B cell (primary cell): Measurements from ENCODE around the gene BACH2. TPM values are rescaled to one million over a fixed set of nuclear protein-coding genes. Genes with fewer than 3 reads are reported as not detected.

Experiments
- ATAC-seq: fragments of 200-7000 bp; cut with Tn5 transposase; one replicate; pipeline ENCODE4 v1.10.0; 2021; ENCODE audit warnings: low read depth, mild to moderate bottlenecking, moderate number of reproducible peaks, moderate library complexity
- CTCF ChIA-PET: fragments of 350-600 bp; sonication (Branson Sonifier 250); formaldehyde crosslinking; loops from one replicate; lab custom pipeline; 2021; ENCODE audit warnings: antibody characterized with exemption, inconsistent platforms; lab: Charles Lee
- POLR2A ChIA-PET: fragments of 350-600 bp; sonication (Branson Sonifier 250); formaldehyde crosslinking; loops from one replicate; lab custom pipeline; 2021; ENCODE audit warnings: antibody characterized with exemption; lab: Charles Lee
- DNase-seq: peaks from one replicate; pipeline ENCODE4 v3.0.0; 2013
- H2AFZ ChIP-seq: 2 replicates; pipeline ENCODE4 v1.6.1; 2012; ENCODE audit warnings: mild to moderate bottlenecking, low read depth, low read length; ENCODE audit not compliant: insufficient read depth, poor library complexity, severe bottlenecking
- H3K27ac ChIP-seq, 2 donors: 1 replicate in 1 of 2; 2 replicates in 1 of 2; pipeline ENCODE4 v1.5.1; 2012 to 2013; ENCODE audit warnings: low read length in 2 of 2, mild to moderate bottlenecking in 2 of 2, moderate library complexity in 1 of 2
- H3K27me3 ChIP-seq, 4 experiments: fragments of 200-600 bp in 1 of 4; sonication (generic) in 1 of 4; replicated peaks in 1 of 4; 1 replicate in 2 of 4; 2 replicates in 2 of 4; pipeline versions ENCODE4 v1.6.1 to v1.7.0; 2013 to 2016; ENCODE audit warnings: low read length in 3 of 4, mild to moderate bottlenecking in 2 of 4, mixed read lengths in 1 of 4, moderate library complexity in 1 of 4; ENCODE audit not compliant: insufficient read depth in 4 of 4, control insufficient read depth in 3 of 4; ENCODE audit errors: control extremely low read depth in 1 of 4
- H3K36me3 ChIP-seq, 2 experiments: replicated peaks in 1 of 2; 1 replicate in 1 of 2; 2 replicates in 1 of 2; pipeline versions ENCODE4 v1.6.1 to v1.7.1; 2013; ENCODE audit warnings: low read length in 1 of 2; ENCODE audit not compliant: insufficient read depth in 2 of 2, control insufficient read depth in 1 of 2; ENCODE audit errors: control extremely low read depth in 1 of 2, extremely low read depth in 1 of 2
- H3K4me1 ChIP-seq, 2 donors: fragments of 200-600 bp in 1 of 2; sonication (generic) in 1 of 2; 1 replicate in 1 of 2; 2 replicates in 1 of 2; pipeline versions ENCODE4 v1.5.1 to v1.6.1; 2013 to 2017; ENCODE audit warnings: low read length in 2 of 2; ENCODE audit not compliant: control insufficient read depth in 2 of 2, insufficient read depth in 2 of 2
- H3K4me2 ChIP-seq: replicated peaks from 2 replicates; pipeline ENCODE3; 2012; ENCODE audit warnings: mild to moderate bottlenecking, low read depth, low read length; ENCODE audit not compliant: poor library complexity, severe bottlenecking
- H3K4me3 ChIP-seq, 5 experiments: fragments of 200-600 bp in 1 of 5; sonication (generic) in 1 of 5; 1 replicate in 3 of 5; 2 replicates in 2 of 5; pipeline versions ENCODE4 v1.5.1 to v1.7.0; 2011 to 2016; ENCODE audit warnings: low read length in 4 of 5, mild to moderate bottlenecking in 4 of 5, low read depth in 2 of 5, control low read depth in 1 of 5, moderate library complexity in 1 of 5; ENCODE audit not compliant: insufficient read depth in 1 of 5; ENCODE audit errors: control extremely low read depth in 1 of 5, extremely low read depth in 1 of 5
- H3K79me2 ChIP-seq: fragments of 200-600 bp; sonication (generic); one replicate; pipeline ENCODE4 v1.6.0; 2016; ENCODE audit warnings: low read length; ENCODE audit not compliant: control insufficient read depth, insufficient read depth
- H3K9ac ChIP-seq: fragments of 200-600 bp; sonication (generic); 2 replicates; pipeline ENCODE4 v1.6.1; 2017; ENCODE audit warnings: mild to moderate bottlenecking, low read length, moderate library complexity
- H3K9me3 ChIP-seq, 3 donors: one replicate each; pipeline versions ENCODE4 v1.6.1 to v1.7.1; 2013; ENCODE audit warnings: low read length in 2 of 3; ENCODE audit not compliant: control insufficient read depth in 2 of 3, insufficient read depth in 1 of 3; ENCODE audit errors: control extremely low read depth in 1 of 3
- H4K20me1 ChIP-seq: 2 replicates; pipeline ENCODE4 v1.6.0; 2012; ENCODE audit warnings: mild to moderate bottlenecking, low read length; ENCODE audit not compliant: insufficient read depth, control insufficient read depth, poor library complexity, severe bottlenecking
- H3K27ac Mint-ChIP-seq: one replicate; pipeline ENCODE4 v1.8.0; 2021; ENCODE audit warnings: mixed read lengths
- H3K27me3 Mint-ChIP-seq: one replicate; pipeline ENCODE4 v1.8.0; 2021; ENCODE audit warnings: mixed read lengths
- H3K4me1 Mint-ChIP-seq: one replicate; pipeline ENCODE4 v1.8.0; 2021; ENCODE audit warnings: mixed read lengths
- H3K4me3 Mint-ChIP-seq: one replicate; pipeline ENCODE4 v1.8.0; 2021; ENCODE audit warnings: mixed read lengths
- H3K9me3 Mint-ChIP-seq: one replicate; pipeline ENCODE4 v1.8.0; 2022; ENCODE audit warnings: mixed read lengths; ENCODE audit not compliant: insufficient read depth
- EZH2 ChIP-seq: IDR thresholded peaks from 2 replicates; pipeline ENCODE4 v1.6.1; 2012; ENCODE audit warnings: borderline replicate concordance, low read depth, mild to moderate bottlenecking, moderate library complexity, low read length; ENCODE audit not compliant: insufficient read depth, poor library complexity, severe bottlenecking
- WGBS: methylation state at CpG from one replicate; pipeline ENCODE4 v1.1.5; 2013; ENCODE audit warnings: missing lambda C conversion rate; ENCODE audit not compliant: insufficient coverage; 5-methylcytosine and 5-hydroxymethylcytosine counted together
- intact Hi-C: fragments of 100-400 bp; cut with micrococcal nuclease; formaldehyde crosslinking; loops from one replicate; pipeline ENCODE4 v1.10.0; 2022
- polyA plus RNA-seq: library from polyadenylated mRNA; depleted of rRNA; stranded (reverse); fragments of >200 nt; gene quantifications from 2 replicates; pipeline ENCODE4 v1.2.3, GENCODE V29; 2012
- total RNA-seq, 2 donors: library from RNA; stranded (reverse); fragments of 120-200 nt in 1 of 2; gene quantifications; 1 replicate in 1 of 2; 2 replicates in 1 of 2; pipeline versions ENCODE4 v1.2.3 to v1.2.4, GENCODE V29; 2013 to 2022
- TF ChIP-seq, protein P1 (sequence below): fragments of 200-600 bp; IDR thresholded peaks from one replicate; pipeline ENCODE4 v1.8.0; 2022; ENCODE audit warnings: antibody characterized with exemption, mild to moderate bottlenecking

The BACH2 gene
- total and polyA plus RNA-seq, 2 donors (not counting 1 experiment from before 2014, with no cell fraction given): 41.1 to 235 TPM

- Histone ChIP-seq H3K27ac (peak overlapping the region in 1 of 2 donors; percentile 42), H2AFZ (no peak overlapping the region), H3K9me3 (no peaks in the 10 kb centered on the region), H3K27me3 (no peaks in the 10 kb centered on the region), H3K4me3 (no peak overlapping the region), H3K79me2 (peaks cover 29% of the 10 kb centered on the region), H4K20me1 (peaks cover 85% of the 10 kb centered on the region), H3K4me2 (no peak overlapping the region), H3K9ac (no peak overlapping the region), H3K36me3 (peaks cover 10 to 59% of the 10 kb centered on the region in 2 experiments), H3K4me1 (no peaks in the 10 kb centered on the region)
- peak overlapping the region; percentile 22 for H3K27ac Mint-ChIP-seq
- no peak for ATAC-seq
- ChIA-PET CTCF (interaction anchor here (0.9 to 8.3 kb wide), 10 partner anchors 10 to 533 kb away, joined by 3 to 206 read pairs (median 4); no protein-coding TSS in a partner anchor), POLR2A (interaction anchor here (0.5 kb wide), 1 partner anchor 36 kb away, joined by 4 read pairs; no protein-coding TSS in a partner anchor)
- H3K4me3 Mint-ChIP-seq: no peak overlapping the region
- H3K27me3 Mint-ChIP-seq: no peaks in the 10 kb centered on the region
- H3K4me1 Mint-ChIP-seq: peaks cover 9% of the 10 kb centered on the region
- TF ChIP-seq, protein P1, sequence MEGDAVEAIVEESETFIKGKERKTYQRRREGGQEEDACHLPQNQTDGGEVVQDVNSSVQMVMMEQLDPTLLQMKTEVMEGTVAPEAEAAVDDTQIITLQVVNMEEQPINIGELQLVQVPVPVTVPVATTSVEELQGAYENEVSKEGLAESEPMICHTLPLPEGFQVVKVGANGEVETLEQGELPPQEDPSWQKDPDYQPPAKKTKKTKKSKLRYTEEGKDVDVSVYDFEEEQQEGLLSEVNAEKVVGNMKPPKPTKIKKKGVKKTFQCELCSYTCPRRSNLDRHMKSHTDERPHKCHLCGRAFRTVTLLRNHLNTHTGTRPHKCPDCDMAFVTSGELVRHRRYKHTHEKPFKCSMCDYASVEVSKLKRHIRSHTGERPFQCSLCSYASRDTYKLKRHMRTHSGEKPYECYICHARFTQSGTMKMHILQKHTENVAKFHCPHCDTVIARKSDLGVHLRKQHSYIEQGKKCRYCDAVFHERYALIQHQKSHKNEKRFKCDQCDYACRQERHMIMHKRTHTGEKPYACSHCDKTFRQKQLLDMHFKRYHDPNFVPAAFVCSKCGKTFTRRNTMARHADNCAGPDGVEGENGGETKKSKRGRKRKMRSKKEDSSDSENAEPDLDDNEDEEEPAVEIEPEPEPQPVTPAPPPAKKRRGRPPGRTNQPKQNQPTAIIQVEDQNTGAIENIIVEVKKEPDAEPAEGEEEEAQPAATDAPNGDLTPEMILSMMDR: no peak
- TF ChIP-seq EZH2: no peak
- DNase-seq: no peak
- intact Hi-C loops: loop anchor here (1.0 to 10.0 kb wide), 3 partner anchors 119 to 343 kb away; partner anchors contain the start of gene CASP8AP2
- 90% methylated on average over 3 of the region's 4 CpGs for WGBS
- H3K9me3 Mint-ChIP-seq: no peaks in the 10 kb centered on the region
These were observed 352.4 kb downstream of the BACH2 start for GRCh38 chr6:89944181-89944755.

GRCh38 chr6:89942601-89943000 is 354.0 kb downstream of the BACH2 start:
- Mint-ChIP-seq H3K9me3 (no peaks in the 10 kb centered on the region), H3K27ac (peak overlapping the region; percentile 22), H3K27me3 (no peaks in the 10 kb centered on the region), H3K4me3 (no peak overlapping the region), H3K4me1 (peaks cover 9% of the 10 kb centered on the region)
- no peak for TF ChIP-seq EZH2
- TF ChIP-seq, protein P1: no peak
- Histone ChIP-seq H2AFZ (no peak overlapping the region), H3K79me2 (peaks cover 16% of the 10 kb centered on the region), H3K9ac (no peak overlapping the region), H3K9me3 (no peaks in the 10 kb centered on the region), H3K27ac (no peak overlapping the region), H3K36me3 (peaks cover 14 to 48% of the 10 kb centered on the region in 2 experiments), H3K27me3 (no peaks in the 10 kb centered on the region), H4K20me1 (peaks cover 84% of the 10 kb centered on the region), H3K4me3 (no peak overlapping the region), H3K4me2 (no peak overlapping the region), H3K4me1 (no peaks in the 10 kb centered on the region)
- WGBS: 100% methylated on average over 3 of the region's 8 CpGs
- intact Hi-C loops: loop anchor here (5.0 to 10.0 kb wide), 2 partner anchors 118 to 345 kb away; partner anchors contain the start of gene CASP8AP2
- POLR2A ChIA-PET: interaction anchor here (0.5 kb wide), 1 partner anchor 559 kb away, joined by 4 read pairs; no protein-coding TSS in a partner anchor
- ATAC-seq: no peak
- no peak for DNase-seq
- CTCF ChIA-PET: interaction anchor here (0.7 to 8.3 kb wide), 7 partner anchors 12 to 535 kb away, joined by 3 to 206 read pairs (median 5); no protein-coding TSS in a partner anchor
